ENCODE measurements around the gene THOC1.
"Not testable (repeated sequence)": the region's sequence is repeated elsewhere in the genome, so short reads cannot be mapped to it uniquely, and the experiment has no call there.

The THOC1 gene, protein sequence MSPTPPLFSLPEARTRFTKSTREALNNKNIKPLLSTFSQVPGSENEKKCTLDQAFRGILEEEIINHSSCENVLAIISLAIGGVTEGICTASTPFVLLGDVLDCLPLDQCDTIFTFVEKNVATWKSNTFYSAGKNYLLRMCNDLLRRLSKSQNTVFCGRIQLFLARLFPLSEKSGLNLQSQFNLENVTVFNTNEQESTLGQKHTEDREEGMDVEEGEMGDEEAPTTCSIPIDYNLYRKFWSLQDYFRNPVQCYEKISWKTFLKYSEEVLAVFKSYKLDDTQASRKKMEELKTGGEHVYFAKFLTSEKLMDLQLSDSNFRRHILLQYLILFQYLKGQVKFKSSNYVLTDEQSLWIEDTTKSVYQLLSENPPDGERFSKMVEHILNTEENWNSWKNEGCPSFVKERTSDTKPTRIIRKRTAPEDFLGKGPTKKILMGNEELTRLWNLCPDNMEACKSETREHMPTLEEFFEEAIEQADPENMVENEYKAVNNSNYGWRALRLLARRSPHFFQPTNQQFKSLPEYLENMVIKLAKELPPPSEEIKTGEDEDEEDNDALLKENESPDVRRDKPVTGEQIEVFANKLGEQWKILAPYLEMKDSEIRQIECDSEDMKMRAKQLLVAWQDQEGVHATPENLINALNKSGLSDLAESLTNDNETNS

GRCh38 chr18:267688-268552 lies at the start of gene THOC1:
Gene THOC1, minus strand, starts transcription at chr18:268047. Its CDS starts 28 bp downstream, at chr18:268019.
- TF ChIP-seq, protein P1, sequence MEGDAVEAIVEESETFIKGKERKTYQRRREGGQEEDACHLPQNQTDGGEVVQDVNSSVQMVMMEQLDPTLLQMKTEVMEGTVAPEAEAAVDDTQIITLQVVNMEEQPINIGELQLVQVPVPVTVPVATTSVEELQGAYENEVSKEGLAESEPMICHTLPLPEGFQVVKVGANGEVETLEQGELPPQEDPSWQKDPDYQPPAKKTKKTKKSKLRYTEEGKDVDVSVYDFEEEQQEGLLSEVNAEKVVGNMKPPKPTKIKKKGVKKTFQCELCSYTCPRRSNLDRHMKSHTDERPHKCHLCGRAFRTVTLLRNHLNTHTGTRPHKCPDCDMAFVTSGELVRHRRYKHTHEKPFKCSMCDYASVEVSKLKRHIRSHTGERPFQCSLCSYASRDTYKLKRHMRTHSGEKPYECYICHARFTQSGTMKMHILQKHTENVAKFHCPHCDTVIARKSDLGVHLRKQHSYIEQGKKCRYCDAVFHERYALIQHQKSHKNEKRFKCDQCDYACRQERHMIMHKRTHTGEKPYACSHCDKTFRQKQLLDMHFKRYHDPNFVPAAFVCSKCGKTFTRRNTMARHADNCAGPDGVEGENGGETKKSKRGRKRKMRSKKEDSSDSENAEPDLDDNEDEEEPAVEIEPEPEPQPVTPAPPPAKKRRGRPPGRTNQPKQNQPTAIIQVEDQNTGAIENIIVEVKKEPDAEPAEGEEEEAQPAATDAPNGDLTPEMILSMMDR (IDR thresholded peaks at IDR 0.05; ENCODE audit: extremely low read depth, missing control alignments), result no peak
- DNase-seq (ENCODE audit: low spot score), result peak; percentile 90

DNA sequence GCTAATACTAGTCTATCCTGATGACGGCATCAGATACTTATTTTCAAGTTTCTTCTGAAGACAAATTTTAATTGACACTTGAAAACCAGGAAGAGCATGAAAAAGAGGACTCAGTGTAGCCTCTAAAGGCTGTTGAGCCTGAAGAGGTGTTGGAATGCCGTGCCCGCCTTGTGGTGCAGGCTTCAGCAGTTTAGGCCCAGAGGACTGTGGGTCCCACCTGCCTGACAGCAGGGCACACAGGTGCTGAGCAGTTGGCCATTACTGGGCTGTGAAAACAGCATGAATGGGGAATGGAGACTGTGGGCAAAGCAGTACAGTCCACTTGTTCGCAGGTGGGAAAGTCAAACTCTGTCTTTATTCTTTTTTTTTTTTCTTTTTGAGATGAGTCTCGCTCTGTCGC lies 49.8 kb upstream of the THOC1 start:
- DNase-seq (ENCODE audit: low spot score), result no peak
- TF ChIP-seq, protein P1 (IDR thresholded peaks at IDR 0.05; ENCODE audit: extremely low read depth, missing control alignments), result no peak

DNA sequence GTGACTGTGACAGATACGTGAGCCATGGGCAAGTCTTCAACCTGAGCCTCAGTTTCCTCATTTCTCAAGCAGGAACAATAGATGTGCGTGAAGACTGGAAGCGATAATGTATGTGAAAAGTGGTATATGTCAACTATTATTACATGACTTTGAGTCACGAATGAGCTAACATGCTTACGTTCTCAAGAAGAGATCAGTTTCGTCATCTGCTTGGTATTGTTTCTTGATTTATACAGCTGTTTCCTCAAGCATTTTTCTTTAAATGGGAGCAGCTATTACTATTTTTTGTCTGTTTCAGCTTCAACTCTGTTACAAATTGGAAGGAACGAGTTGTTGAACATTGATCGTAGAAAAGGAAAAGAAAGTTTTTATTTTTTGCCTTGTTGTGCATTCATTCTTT lies 48.5 kb upstream of the THOC1 start:
- TF ChIP-seq, protein P1 (IDR thresholded peaks at IDR 0.05; ENCODE audit: extremely low read depth, missing control alignments), result no peak

GRCh38 chr18:313931-314330 lies 46.1 kb upstream of the THOC1 start:
- no peak for DNase-seq (ENCODE audit: low spot score)
- TF ChIP-seq, protein P1 (IDR thresholded peaks at IDR 0.05; ENCODE audit: extremely low read depth, missing control alignments), result no peak

More for the DNA sequence above, 48.5 kb upstream of the THOC1 start:
- no peak for DNase-seq (ENCODE audit: low spot score)

- TF ChIP-seq, protein P1 (IDR thresholded peaks at IDR 0.05; ENCODE audit: extremely low read depth, missing control alignments), result no peak
- no peak for DNase-seq (ENCODE audit: low spot score)
These were observed 44.6 kb upstream of the THOC1 start for GRCh38 chr18:312415-312814.

- no peak for DNase-seq (ENCODE audit: low spot score)
These were observed 42.2 kb upstream of the THOC1 start for GRCh38 chr18:310042-310441.

DNA sequence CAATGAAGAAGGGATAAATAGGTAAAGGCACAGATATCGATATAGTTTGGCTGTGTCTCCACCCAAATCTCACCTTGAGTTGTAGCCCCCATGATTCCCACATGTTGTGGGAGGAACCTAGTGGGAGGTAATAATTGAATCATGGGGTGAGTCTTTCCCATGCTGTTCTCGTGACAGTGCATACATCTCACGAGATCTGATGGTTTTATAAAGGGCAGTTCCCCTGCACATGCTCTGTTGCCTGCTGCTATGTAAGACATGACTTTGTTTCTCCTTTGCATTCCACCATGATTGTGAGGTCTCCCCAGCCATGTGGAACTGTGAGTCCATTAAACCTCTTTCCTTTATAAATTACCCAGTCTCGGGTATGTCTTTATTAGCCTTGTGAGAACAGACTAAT lies 40.2 kb upstream of the THOC1 start:
- not testable (repeated sequence) for DNase-seq (ENCODE audit: low spot score)

More at GRCh38 chr18:310042-310441, 42.2 kb upstream of the THOC1 start:
- TF ChIP-seq, protein P1 (IDR thresholded peaks at IDR 0.05; ENCODE audit: extremely low read depth, missing control alignments), result no peak
